Measurements from ENCODE around the gene METTL5. TPM values are rescaled to one million over a fixed set of nuclear protein-coding genes. Genes with fewer than 3 reads are reported as not detected.

METTL5 gene
- total RNA-seq, 4 donors from 2014 or later = 34.2 to 283 (median 42.8) TPM

DNA sequence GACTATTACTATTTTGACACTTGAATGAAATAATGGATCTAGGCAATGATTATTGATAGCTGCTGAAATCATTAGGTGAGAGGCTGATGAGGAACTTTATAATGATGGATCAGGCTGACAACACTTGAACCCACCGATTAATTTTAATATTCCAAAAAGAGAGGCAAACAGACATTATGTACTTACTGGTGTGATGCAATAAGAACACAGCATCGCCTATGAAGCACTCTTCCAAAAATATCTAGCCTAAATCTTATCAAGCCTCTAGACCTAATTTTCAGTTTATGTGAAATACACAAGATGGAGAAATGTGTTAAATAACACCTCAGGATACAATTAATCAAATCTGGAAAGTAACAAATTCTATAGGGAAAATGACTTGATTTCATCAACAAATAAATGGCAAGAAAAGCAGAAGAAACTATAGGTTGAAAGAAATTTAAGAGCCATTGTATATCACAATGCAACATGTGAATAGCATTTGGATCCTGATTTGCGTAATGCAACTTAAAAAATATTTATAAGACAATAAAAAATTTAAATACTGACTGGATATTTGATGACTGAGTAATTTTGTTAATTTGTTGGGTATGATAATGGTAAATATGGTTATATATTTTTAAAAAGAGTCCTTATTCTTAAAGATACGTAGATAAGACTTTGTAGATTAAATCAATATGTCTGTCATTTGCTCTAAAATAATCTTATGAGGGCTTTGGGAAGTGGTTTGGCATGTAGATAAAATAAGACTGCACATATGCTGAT is 43.3 kb downstream of the METTL5 start:
- no peak overlapping the region for H3K4me3 ChIP-seq (ENCODE audit: low read depth, poor library complexity, severe bottlenecking)
- 77 to 89% methylated on average over 4 of the region's 4 CpGs for WGBS, 2 donors
- DNase-seq (ENCODE audit: low spot score in 2 of 2) = no peak
- TF ChIP-seq CTCF (IDR thresholded peaks at IDR 0.05) = no peak
- no peak for TF ChIP-seq POLR2A (IDR thresholded peaks at IDR 0.05)
- intact Hi-C loops (cut with DNase I; ENCODE audit: low total_unique reads) = no loop called here

- intact Hi-C loops (cut with DNase I; ENCODE audit: low total_unique reads) = no loop called here
- WGBS, 2 donors = 87 to 91% methylated on average over 3 of the region's 3 CpGs
- TF ChIP-seq CTCF (IDR thresholded peaks at IDR 0.05) = no peak
- TF ChIP-seq POLR2A (IDR thresholded peaks at IDR 0.05) = no peak
- DNase-seq (ENCODE audit: low spot score in 2 of 2) = no peak
- H3K4me3 ChIP-seq (ENCODE audit: low read depth, poor library complexity, severe bottlenecking) = no peak overlapping the region
Observed at GRCh38 chr2:169778446-169778845, 46.3 kb downstream of the METTL5 start.

- WGBS, 2 donors = 30 to 73% methylated on average over 2 of the region's 2 CpGs
- TF ChIP-seq CTCF (IDR thresholded peaks at IDR 0.05) (no peak), POLR2A (IDR thresholded peaks at IDR 0.05) (no peak)
- no peak for DNase-seq (ENCODE audit: low spot score in 2 of 2)
- H3K4me3 ChIP-seq (ENCODE audit: low read depth, poor library complexity, severe bottlenecking) = no peak overlapping the region
- intact Hi-C loops (cut with DNase I; ENCODE audit: low total_unique reads) = no loop called here
Observed at GRCh38 chr2:169776252-169776761, 48.4 kb downstream of the METTL5 start.

GRCh38 chr2:169775765-169776164 is 48.9 kb downstream of the METTL5 start:
- TF ChIP-seq POLR2A (IDR thresholded peaks at IDR 0.05) (no peak), CTCF (IDR thresholded peaks at IDR 0.05) (no peak)
- DNase-seq (ENCODE audit: low spot score in 2 of 2) = no peak
- WGBS, 2 donors = 31 to 40% methylated on average over 2 of the region's 2 CpGs
- H3K4me3 ChIP-seq (ENCODE audit: low read depth, poor library complexity, severe bottlenecking) = no peak overlapping the region
- intact Hi-C loops (cut with DNase I; ENCODE audit: low total_unique reads) = no loop called here

- intact Hi-C loops (cut with DNase I; ENCODE audit: low total_unique reads) = no loop called here
- no peak overlapping the region for H3K4me3 ChIP-seq (ENCODE audit: low read depth, poor library complexity, severe bottlenecking)
- 93 to 94% methylated on average over 3 of the region's 3 CpGs for WGBS, 2 donors
- DNase-seq (ENCODE audit: low spot score in 2 of 2) = no peak
- TF ChIP-seq POLR2A (IDR thresholded peaks at IDR 0.05) (no peak), CTCF (IDR thresholded peaks at IDR 0.05) (no peak)
Observed at GRCh38 chr2:169775354-169775753, 49.4 kb downstream of the METTL5 start.
